OCI-LY7 (cell line): Measurements from ENCODE around the gene STMN3. TPM values are rescaled to one million over a fixed set of nuclear protein-coding genes. Genes with fewer than 3 reads are reported as not detected.

Experiments used
- BruUV-seq: library from RNA; stranded (reverse); fragments of 400-500 nt; replicated peaks from 2 replicates; lab custom pipeline; 2021; lab: Mats Ljungman, UMichigan
- CTCF ChIA-PET: fragments of 300-600 bp; sonication (Branson Sonifier 250); formaldehyde crosslinking; loops from one replicate; lab custom pipeline; 2022; ENCODE audit warnings: antibody characterized with exemption; ENCODE audit not compliant: unreplicated experiment; lab: Charles Lee
- POLR2A ChIA-PET: fragments of 300-600 bp; sonication (Branson Sonifier 250); formaldehyde crosslinking; loops from one replicate; lab custom pipeline; 2022; ENCODE audit warnings: antibody characterized with exemption; lab: Charles Lee
- DNase-seq: peaks from one replicate; pipeline ENCODE4 v3.0.0-alpha.2; 2015; ENCODE audit warnings: low spot score
- H2AFZ ChIP-seq: fragments of 200-600 bp; sonication (generic), shearing (Covaris generic); 2 replicates; pipeline ENCODE4 v1.6.1; 2014; ENCODE audit warnings: mild to moderate bottlenecking, antibody characterized with exemption, low read length, moderate library complexity
- H3K27ac ChIP-seq: fragments of 200-600 bp; sonication (generic); 2 replicates; pipeline ENCODE4 v1.5.1; 2014; ENCODE audit warnings: mixed run types, low read depth, mild to moderate bottlenecking, moderate library complexity, low read length, inconsistent platforms; ENCODE audit not compliant: poor library complexity, severe bottlenecking
- H3K36me3 ChIP-seq: fragments of 200-600 bp; sonication (generic); 2 replicates; pipeline ENCODE4 v1.6.1; 2014; ENCODE audit warnings: mild to moderate bottlenecking, antibody characterized with exemption, low read length, moderate library complexity, mixed read lengths; ENCODE audit not compliant: insufficient read depth
- H3K4me1 ChIP-seq: fragments of 200-600 bp; sonication (generic); 2 replicates; pipeline ENCODE4 v1.5.1; 2014; ENCODE audit warnings: mild to moderate bottlenecking, low read length; ENCODE audit not compliant: insufficient read depth, poor library complexity, severe bottlenecking
- H3K4me2 ChIP-seq: fragments of 200-600 bp; sonication (generic); 2 replicates; pipeline ENCODE4 v1.6.1; 2014; ENCODE audit warnings: mild to moderate bottlenecking, low read length
- H3K4me3 ChIP-seq: fragments of 200-600 bp; sonication (generic); 2 replicates; pipeline ENCODE4 v1.5.1; 2014; ENCODE audit warnings: mild to moderate bottlenecking, low read depth, low read length; ENCODE audit not compliant: poor library complexity, severe bottlenecking
- H3K79me2 ChIP-seq: fragments of 200-600 bp; sonication (generic); 2 replicates; pipeline ENCODE4 v1.6.1; 2016; ENCODE audit warnings: low read depth, mild to moderate bottlenecking, low read length, moderate library complexity, mixed read lengths; ENCODE audit not compliant: insufficient read depth
- H3K9me2 ChIP-seq: fragments of 200-600 bp; sonication (generic); 2 replicates; pipeline ENCODE4 v1.6.1; 2016; ENCODE audit warnings: mild to moderate bottlenecking, low read length, mixed read lengths; ENCODE audit not compliant: insufficient read depth
- H3K9me3 ChIP-seq: fragments of 200-600 bp; sonication (generic); 2 replicates; pipeline ENCODE4 v1.6.1; 2014; ENCODE audit warnings: mild to moderate bottlenecking, mixed run types, low read length, mixed read lengths
- H4K20me1 ChIP-seq: fragments of 200-600 bp; sonication (generic); 2 replicates; pipeline ENCODE4 v1.6.1; 2014; ENCODE audit warnings: mild to moderate bottlenecking, antibody characterized with exemption, low read length, moderate library complexity, mixed read lengths; ENCODE audit not compliant: insufficient read depth
- CTCF ChIP-seq: fragments of 200-600 bp; sonication (generic); conservative IDR thresholded peaks from 2 replicates; pipeline ENCODE4 v1.5.1; 2014; ENCODE audit warnings: mild to moderate bottlenecking, antibody characterized with exemption, low read length, moderate library complexity, mixed read lengths
- EZH2phosphoT487 ChIP-seq: fragments of 200-600 bp; sonication (generic); IDR thresholded peaks from 2 replicates; pipeline ENCODE4 v1.6.1; 2018; ENCODE audit warnings: low read depth, borderline replicate concordance, mild to moderate bottlenecking, mixed run types, antibody characterized with exemption, low read length, moderate library complexity, mixed read lengths
- intact Hi-C: fragments of 100-400 bp; cut with micrococcal nuclease; formaldehyde crosslinking; loops from one replicate; pipeline ENCODE4 v1.10.0; 2022; ENCODE audit not compliant: unreplicated experiment
- total RNA-seq, 2 experiments: library from RNA; depleted of rRNA in 1 of 2; stranded (reverse); fragments of >200 nt in 1 of 2; shearing (Covaris generic) in 1 of 2; gene quantifications; 2 replicates each; pipeline ENCODE4 v1.2.3, GENCODE V29; 2014 to 2022

Gene STMN3
- total RNA-seq, 2 experiments from 2014 or later: 6.7 TPM

GRCh38 chr20:63625771-63626423, 27.3 kb downstream of the STMN3 start:
- intact Hi-C loops: loop anchor here (5.0 to 10.0 kb wide), 4 partner anchors 74 to 451 kb away; partner anchors contain the start of genes FNDC11, PTK6, RGS19 and SAMD10
- Histone ChIP-seq H3K4me3 (peak overlapping the region; percentile 96), H3K27ac (peak overlapping the region; percentile 48), H3K9me3 (no peaks in the 10 kb centered on the region), H3K4me1 (peaks cover 15% of the 10 kb centered on the region), H2AFZ (peak overlapping the region; percentile 62), H3K4me2 (peak overlapping the region; percentile 100), H3K79me2 (peaks cover 45% of the 10 kb centered on the region), H4K20me1 (no peaks in the 10 kb centered on the region), H3K9me2 (no peaks in the 10 kb centered on the region), H3K36me3 (peaks cover 16% of the 10 kb centered on the region; the same call in 1 of the 2 replicates)
- peak; percentile 33 for DNase-seq
- TF ChIP-seq CTCF (no peak), EZH2phosphoT487 (no peak)
- CTCF ChIA-PET: no interaction called here
- no TSS peak for BruUV-seq
- POLR2A ChIA-PET: no interaction called here

- intact Hi-C loops: loop anchor here (10.0 kb wide), 1 partner anchor 350 kb away; the partner anchor contains the start of gene SAMD10
- BruUV-seq: no TSS peak
Measured at GRCh38 chr20:63624486-63624885, 28.7 kb downstream of the STMN3 start.

More at GRCh38 chr20:63624486-63624885, 28.7 kb downstream of the STMN3 start:
- peaks cover 45% of the 10 kb centered on the region for H3K79me2 ChIP-seq
- no peak overlapping the region for H3K27ac ChIP-seq
- DNase-seq: no peak
- peaks cover 15% of the 10 kb centered on the region for H3K4me1 ChIP-seq
- H2AFZ ChIP-seq: no peak overlapping the region
- peaks cover 12% of the 10 kb centered on the region; the same call in 1 of the 2 replicates for H3K36me3 ChIP-seq
- no peak overlapping the region for H3K4me2 ChIP-seq
- ChIA-PET POLR2A (no interaction called here), CTCF (no interaction called here)
- no peaks in the 10 kb centered on the region for H3K9me2 ChIP-seq
- TF ChIP-seq EZH2phosphoT487 (no peak), CTCF (no peak)
- no peaks in the 10 kb centered on the region for H3K9me3 ChIP-seq
- H4K20me1 ChIP-seq: no peaks in the 10 kb centered on the region
- H3K4me3 ChIP-seq: no peak overlapping the region
